NCI-H1694 (cell line): ENCODE data around the gene MAMDC4.
"Not testable (repeated sequence)": the region's sequence is repeated elsewhere in the genome, so short reads cannot be mapped to it uniquely, and the experiment has no call there.

Experiments used
- DNase-seq: peaks from one replicate; lab custom pipeline; 2025; lab: John Stamatoyannopoulos, UW

Gene MAMDC4

DNA sequence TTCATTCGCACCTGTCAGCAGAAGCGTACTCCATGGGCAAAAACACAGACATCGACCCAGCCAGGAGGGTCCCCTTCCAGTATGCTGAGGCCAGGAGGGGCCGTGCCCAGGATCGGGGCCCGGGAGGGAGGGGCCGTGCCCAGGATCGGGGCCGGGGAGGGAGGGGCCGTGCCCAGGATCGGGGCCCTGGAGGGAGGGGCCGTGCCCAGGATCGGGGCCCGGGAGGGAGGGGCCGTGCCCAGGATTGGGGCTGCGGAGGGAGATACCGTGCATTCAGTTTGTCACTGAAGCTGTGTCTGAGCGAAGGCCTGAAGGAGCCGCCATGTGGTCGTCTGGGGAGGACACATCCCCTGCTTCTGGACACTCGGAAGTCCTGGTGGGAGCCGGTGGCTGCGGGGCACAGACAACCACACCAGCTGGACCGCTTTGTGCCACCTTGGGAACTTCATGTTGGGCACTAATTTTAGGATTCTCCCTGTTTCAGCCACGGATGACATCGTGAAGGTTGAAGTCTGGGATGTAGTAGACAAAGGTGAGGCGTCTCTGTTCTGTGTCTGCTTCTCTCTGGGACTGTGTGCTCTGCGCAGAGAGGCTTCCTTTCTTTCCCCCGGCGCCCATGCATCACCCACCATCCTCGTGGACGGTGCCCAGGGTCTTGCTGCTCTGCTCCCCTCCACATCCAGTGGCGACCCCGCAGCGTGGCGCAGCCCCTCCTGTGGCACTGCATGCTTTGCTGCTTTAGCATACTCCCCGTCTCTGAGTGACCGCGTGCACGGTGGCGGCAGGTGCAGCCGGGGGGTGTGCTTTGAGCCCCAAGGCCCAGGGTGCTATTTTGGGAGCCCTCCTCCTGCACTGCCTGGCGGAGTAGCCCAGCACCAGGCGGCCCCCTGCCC, 26.6 kb upstream of the MAMDC4 start:
- DNase-seq, result no peak

DNA sequence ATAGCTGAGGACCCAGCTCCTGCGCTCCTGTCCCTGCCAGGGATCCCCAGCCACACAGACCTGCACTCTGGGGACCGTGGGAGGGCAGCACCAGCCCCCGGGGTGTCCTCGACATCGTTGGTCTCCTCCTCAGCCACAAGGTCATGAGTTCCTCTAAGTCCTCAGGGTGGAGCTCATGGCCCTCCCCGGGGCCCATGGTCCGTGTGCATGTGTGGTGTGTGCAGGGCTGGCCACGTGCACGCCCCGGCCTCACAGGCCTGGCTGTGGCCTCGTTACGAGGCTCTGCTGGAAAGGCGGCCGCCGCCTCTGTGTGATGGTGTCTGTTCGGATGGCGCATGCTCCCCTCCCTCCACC, 26.0 kb upstream of the MAMDC4 start:
- no peak for DNase-seq

DNA sequence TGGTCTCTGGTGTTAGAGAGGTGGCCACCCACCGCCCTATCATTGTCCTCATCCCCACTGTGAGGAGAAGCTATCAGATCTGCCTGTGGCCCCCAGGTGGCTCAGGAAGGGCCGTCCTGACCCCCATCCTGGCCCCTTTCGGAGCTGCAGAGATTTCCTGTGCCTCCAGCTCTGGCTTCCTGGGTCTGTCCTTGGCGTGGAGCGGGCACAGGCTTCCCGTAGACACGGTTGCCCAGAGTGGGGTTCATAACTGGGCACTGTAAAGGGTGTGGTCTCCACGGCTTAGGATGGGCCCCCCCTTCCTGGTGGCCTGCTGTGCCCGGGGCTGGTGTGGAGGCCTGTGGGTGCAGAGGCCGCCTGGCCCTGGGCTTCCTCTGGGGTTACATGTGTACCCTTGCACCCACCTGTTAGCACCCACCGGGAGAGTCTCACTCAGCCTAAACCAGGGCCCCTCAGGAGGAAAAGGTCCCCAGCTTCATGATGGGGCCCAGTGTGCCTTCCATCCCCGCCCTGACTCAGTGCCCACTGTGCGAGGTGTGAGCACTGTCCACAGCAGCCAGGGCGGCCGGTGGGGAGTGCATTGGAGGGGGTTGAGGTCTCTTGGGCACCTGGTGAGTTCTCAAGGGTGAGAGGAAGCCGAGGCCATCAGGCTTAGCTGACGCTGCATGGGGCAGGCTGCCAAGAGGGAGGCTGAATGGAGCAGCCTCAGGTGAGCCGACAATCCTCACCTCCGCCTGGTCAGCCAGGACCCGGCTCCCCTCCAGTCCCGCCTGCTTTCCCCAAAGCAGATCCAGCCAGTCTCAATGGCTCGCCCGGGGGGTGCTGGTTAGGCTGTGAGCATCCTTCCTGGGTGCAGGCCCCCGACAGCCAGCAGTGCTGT, 25.2 kb upstream of the MAMDC4 start:
- DNase-seq, result no peak

DNA sequence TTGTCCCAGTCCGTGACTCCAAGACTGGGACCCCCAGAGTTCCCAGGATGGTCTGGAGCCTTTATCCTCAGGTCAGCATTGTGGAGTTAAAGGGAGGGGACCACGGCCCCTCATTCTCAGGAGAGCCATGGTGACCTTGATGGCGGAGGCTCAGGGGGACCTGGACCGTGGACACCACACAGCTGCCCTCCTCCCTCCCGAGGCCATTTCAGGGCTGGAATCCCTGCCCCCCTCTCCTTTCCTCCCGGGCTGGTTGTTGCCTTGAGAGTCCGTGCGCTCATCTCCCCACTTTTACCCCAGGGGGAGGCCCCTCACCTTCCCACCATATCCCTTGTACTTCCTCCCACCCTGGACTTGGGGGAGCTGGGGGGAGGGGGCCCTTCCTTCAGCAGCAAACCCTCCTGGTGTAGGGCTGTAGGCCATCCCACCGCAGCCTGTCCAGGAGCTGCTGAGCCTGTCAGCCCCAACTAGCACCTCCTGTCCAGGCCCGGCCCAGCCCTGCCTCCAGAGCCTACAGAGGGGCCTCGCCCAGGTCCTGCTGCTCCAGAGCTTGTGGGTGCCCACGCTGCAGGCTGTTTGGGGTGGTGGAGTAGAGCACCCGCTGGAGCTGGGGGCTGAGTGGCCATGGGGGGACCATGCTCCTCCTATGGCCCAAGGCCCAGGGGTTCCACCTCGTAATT, 24.2 kb upstream of the MAMDC4 start:
- no peak for DNase-seq

DNA sequence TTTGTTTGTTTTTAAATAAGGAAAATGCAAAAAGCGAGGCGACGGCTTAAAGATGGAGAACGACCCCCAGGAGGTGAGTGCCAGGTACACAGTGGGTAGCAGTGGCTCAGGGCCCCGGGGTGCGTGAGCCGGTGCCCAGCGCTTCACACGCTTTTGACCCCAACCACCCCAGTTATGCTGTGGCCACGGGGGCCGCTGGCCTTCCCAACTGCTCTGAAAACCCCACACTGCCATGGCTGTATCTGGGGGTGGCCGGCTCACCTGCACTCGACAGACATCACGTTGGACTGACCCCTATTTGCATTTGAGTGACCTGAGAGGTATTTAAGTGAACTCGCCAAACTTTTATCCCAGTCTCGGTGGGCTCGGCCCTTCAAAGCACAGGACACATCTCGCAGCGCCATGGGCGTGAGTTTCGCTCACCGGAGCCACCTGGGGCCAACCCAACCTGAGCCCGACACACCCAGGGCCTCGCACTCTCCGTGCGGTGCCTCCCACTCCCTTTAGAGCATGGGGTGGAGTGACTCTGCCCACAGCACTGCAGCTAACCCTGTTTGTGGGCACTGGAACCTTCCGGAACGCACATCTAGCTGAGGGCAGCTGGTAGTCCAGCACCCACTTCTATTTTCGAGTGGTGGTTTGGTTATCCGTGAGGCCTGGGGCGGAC, 23.5 kb upstream of the MAMDC4 start:
- DNase-seq, result no peak

DNA sequence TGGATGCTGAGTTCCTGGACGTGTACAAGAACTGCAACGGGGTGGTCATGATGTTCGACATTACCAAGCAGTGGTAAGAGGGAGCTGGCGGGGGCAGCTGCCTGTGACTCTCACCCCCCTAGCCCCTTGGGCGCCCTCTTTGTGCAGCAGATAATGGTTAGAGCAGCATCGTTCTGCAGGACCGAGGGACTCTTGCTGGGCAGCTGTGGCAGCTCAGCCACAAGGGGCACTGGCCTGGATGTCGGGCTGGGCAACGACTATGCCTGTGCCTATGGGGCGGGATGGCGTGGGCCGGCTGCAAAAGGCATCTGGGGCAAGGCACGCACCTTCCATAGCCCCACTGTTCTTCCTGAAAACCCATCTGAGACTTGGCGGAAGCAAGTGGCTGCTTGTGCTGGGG, 22.7 kb upstream of the MAMDC4 start:
- no peak for DNase-seq

DNA sequence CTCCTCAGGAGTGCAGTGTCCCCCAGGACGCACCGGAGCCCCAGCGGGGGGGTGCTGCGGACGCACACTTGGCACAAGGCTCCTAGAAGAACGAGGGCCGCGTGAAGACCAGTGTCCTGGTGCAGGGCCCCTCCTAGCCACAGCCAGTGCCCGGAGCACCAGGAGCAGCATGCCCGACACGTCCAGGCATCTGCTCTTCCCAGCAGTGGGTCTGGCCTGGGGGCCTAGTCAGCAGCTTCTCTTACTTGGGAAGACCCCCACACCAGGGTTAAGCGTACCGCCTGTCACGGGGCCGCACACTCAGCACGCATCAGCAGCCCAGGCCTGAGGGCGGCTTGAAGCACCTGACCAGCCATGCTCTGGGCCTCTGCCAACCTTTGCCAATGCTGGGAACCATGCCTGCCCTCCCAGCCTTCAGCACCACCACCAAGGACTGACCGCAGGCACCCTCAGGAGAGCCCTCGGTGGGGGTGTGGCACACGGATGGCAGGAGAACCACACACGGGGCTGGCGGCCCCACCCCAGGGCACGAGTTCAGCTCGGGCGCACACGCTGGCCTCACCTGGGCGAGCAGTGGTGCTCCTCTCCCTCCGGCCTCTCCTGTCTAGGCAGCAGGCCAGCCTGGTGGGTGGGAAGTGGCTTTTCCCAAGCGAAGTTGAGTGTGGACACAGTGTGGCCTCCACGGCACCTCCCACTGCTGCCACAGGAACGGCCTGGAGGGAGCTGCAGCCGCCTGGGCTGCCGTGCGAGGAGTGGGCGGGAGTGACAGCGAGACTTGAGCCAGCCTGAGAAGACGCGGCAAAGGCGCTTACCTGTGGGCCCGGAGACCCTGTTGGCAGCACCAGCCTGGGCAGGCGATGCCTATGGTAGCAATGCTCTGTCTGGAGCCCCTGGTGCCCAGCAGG, 21.9 kb upstream of the MAMDC4 start:
- no peak for DNase-seq

DNA sequence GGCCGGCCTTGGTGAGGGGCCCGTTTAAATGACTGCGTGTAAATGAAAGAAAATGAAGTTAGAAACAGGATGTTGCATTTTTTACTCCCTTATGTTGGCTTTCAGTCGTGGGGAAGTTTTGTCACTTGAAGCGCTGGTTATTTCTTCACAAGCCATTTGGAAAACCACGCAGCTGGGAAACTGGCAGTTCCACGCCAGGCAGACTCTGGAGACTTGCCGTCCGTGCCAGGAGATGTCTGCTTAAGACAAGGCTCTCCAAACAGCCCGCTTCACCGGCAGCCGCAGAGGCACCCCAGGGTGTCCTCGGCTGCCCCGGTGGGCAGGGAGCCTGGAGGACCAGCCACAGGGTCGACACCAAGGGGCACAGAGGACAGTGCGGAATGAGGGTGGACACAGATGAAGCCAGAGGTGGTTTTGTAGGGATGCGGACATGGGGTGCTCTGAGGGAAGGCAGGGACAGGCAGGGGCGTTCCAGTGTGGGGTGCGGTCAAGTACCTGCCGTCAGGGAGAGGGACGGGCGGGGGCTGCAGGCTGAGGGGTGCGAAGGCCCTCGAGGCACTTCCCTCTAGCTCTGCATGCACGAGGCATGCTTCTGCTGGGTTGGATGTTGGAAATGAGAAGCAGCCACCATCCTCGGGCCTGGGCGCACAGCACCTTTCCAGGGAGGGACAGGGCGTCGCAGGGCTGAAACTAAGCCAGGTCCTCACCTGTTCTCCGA, 21.0 kb upstream of the MAMDC4 start:
- DNase-seq, result no peak

DNA sequence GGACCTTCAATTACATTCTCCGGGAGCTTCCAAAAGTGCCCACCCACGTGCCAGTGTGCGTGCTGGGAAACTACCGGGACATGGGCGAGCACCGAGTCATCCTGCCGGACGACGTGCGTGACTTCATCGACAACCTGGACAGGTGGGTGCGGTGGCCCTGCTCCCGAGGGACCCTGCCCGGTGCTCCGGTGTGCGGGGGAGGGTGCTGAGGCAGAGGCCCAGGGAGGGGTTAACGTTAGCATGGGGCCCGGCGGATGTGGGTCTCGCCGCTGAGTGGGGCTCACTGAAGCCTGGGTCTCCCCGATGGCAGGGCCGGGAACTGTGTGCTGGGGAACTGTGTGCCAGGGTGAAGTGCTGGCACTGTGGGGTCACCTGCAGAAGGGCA, 20.4 kb upstream of the MAMDC4 start:
- no peak for DNase-seq

DNA sequence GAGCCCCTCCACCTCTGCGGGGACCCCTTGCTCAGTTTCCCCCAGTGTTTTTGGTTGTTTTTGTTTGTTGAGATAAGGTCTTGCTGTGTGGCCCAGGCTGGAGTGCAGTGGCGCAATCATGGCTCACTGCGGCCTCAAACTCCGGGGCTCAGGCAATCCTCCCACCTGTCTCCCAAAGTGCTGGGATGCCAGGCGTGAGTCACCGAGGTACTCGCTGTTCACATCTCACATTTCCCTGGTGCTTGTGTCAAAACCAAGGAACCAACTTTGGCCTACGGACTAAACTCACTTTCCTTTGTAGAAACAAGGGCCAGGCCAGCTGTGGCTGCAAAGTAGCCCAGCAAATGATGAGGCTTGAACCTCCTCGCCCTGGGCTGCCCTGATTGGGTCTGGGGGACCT, 19.6 kb upstream of the MAMDC4 start:
- no peak for DNase-seq

DNA sequence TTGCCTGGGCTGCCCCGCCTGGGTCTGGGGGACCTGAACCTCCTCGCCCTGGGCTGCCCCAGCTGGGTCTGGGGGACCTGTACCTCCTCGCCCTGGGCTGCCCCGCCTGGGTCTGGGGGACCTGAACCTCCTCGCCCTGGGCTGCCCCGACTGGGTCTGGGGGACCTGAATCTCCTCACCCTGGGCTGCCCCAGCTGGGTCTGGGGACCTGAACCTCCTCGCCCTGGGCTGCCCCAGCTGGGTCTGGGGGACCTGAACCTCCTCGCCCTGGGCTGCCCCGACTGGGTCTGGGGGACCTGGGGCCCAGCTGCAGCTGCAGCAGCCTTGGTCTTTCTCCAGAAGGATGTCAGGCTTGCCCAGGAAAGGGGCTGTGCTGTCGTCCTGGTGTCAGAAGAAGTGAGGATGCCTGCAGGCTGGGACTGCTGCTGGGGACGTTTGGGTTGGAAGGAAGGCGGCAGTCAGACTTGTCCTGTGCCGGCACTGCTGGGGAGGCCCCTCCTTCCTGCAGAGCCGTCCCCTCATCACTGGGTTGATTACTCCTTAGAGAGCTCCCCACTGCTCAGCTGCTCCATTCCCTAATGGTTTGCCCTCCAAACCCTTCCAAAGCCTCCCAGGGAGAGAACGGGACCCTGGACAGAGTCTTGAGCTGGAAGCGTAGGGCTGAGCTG, 18.6 kb upstream of the MAMDC4 start:
- not testable (repeated sequence) for DNase-seq

DNA sequence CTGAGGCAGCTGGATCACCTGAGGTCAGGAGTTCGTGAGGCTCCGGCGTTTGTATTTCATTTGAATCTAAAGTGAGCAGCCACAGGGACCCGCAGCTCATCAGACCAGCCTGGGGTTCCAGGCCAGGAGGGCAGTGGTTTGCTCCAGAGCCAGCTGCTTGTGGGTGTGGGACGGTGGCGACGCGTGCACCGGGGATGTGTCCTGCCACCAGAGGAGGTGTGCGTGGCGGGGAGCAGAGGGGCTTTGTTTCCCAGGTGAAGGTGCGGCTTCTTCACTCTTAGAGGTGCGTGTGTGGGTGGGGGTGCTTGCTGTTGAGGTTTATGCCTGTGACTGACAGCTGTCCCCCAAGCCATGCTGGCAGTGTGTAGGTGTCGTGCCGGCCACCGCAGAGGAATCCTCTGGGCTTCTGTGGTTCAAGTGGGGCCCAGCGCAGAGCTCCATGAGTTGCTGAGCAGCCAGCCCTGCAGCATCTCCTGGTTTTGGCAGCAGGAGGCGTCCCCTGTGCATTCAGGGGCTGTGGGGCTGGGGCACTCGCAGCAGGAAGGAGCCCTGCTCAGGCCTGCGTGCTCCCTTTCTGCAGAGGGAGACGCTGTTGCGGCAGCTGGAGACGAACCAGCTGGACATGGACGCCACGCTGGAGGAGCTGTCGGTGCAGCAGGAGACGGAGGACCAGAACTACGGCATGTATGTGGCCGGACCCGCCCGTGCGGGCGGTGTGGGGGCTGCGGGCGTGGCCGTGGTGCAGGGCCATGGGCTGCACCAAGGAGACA, 16.8 kb upstream of the MAMDC4 start:
- DNase-seq, result no peak

DNA sequence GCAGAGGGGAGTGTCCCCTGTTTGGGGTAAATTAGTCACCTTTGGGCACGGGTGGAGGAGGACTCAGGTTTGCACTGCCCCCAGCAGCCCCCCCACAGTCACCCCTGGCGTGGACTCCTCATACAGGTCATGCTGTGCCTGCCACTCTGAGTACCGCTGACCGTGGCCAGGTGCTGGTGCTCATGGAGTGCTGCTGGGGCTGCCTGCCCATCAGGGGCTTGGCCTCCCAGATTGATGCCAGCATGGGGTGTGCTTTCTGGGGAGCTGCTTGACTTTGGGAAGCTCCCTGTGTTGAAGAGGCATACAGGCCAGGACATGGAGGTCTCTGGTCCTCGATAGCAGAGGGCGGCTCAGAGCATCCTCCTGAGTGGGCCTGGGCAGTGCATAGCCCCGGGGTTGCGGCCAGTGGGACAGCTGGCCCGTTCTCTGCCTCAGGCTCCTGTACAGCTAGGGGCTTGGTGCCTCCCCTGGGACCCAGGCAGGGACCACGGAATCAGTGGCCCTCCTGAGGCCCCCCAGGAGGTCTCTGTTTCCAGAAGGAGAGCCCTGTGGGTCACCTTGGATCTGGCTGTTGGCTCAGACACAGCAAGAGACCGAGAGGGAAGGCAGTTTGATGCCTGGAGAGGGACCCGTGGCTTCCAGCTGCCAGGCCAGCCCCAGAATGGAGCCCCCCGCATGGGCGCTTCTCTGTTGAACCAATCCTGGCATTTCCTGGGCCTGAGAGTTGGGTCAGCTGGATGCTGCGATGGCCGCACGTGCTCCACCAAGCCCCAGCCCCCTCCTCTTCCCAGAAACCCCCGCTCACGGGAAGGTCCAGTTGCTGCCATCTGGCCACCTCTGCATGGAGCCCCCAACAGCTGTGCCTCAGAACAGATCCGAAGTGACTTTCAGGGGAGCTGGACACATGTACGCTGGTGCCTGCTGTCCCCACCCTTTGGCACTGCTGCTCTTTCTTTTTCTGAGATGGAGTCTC, 15.9 kb upstream of the MAMDC4 start:
- no peak for DNase-seq

DNA sequence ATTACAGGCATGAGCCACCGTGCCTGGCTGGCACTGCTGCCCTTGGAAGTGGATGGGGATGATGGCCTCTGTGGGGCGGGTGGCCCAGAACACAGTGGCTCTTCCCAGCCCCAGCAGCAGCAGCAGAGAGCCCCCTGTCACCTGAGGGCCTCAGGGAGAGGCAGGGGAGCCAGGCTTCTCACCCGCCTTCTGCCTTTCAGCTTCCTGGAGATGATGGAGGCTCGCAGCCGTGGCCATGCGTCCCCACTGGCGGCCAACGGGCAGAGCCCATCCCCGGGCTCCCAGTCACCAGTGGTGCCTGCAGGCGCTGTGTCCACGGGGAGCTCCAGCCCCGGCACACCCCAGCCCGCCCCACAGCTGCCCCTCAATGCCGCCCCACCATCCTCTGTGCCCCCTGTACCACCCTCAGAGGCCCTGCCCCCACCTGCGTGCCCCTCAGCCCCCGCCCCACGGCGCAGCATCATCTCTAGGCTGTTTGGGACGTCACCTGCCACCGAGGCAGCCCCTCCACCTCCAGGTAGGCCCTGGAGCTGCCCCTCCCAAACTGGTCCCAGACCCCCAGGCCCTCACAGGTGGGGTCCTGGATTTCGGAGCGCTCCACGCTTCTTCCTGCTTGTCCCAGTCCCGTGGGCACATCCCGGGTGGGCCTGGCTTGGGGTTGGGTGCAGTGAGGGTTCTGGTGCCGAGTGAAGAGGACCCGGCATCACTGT, 14.8 kb upstream of the MAMDC4 start:
- no peak for DNase-seq

DNA sequence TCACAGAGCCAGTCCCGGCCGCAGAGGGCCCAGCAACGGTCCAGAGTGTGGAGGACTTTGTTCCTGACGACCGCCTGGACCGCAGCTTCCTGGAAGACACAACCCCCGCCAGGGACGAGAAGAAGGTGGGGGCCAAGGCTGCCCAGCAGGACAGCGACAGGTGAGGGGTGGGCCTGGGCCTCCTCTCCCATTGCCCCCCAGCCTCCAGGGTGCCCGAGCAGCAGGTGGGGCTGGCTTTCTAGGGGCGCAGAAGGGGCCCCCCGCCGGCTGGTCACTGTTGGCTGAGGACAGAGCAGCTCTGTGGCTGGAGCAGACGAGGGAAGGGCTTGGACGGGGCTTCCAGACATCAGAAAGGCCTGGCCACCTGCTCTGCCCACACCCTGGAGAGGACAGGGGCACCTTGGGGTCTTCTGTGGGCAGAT, 14.3 kb upstream of the MAMDC4 start:
- DNase-seq, result not testable (repeated sequence)

DNA sequence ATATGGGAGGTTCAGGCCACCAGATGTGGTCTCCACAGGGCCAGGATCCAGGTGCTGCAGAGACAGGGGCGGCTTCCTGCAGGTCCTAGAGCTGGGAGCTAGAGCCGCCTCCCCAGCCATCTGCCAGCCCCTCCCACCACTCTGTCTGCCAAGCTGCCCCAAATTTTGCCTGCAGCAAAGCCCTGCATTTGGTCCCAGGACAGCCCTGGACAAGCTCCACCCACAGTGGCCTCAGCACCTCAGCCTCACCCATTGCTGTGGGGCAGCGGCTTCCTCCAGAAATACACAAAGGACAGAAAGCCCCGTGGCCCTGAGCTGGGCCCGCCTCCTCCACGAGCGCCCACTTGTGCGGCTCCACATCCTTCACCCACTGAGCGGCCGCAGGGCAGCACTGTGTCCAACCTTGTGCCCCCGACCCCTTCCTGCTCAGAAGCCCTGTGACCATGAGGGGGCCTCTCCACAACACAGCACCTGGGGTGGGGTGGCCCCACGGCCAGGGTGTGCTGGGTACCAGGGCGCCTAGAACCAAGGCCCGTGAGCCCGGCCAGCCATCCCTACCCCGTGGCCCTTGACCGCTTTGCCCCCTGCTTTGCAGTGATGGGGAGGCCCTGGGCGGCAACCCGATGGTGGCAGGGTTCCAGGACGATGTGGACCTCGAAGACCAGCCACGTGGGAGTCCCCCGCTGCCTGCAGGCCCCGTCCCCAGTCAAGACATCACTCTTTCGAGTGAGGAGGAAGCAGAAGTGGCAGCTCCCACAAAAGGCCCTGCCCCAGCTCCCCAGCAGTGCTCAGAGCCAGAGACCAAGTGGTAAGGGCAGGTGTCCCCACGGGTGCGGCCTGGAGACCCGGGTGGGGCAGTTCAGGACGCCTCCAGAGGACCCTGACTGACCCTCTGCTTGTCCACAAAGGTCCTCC, 13.6 kb upstream of the MAMDC4 start:
- DNase-seq, result no peak
